IPS DF 4.7 (cell line): ENCODE data around the gene TMEM237.
"Not testable (repeated sequence)": the region's sequence is repeated elsewhere in the genome, so short reads cannot be mapped to it uniquely, and the experiment has no call there.

Experiments used
- DNase-seq: peaks from one replicate; pipeline ENCODE4 v3.0.0-alpha.2; 2013; ENCODE audit warnings: low spot score; ENCODE audit errors: extremely low read depth

TMEM237 gene

GRCh38 chr2:201643216-201643890 is at the start of gene TMEM237:
TMEM237 (minus strand) TSS chr2:201643503; CDS start chr2:201643400, 103 bp downstream.
- DNase-seq = no peak

- DNase-seq = no peak
Measured at GRCh38 chr2:201685156-201685555, 41.9 kb upstream of the TMEM237 start.

GRCh38 chr2:201680743-201681142 is 37.4 kb upstream of the TMEM237 start:
- peak; percentile 30 for DNase-seq

- no peak for DNase-seq
Measured at GRCh38 chr2:201678401-201678800, 35.1 kb upstream of the TMEM237 start.

GRCh38 chr2:201675454-201675853 is 32.2 kb upstream of the TMEM237 start:
- no peak for DNase-seq

GRCh38 chr2:201674794-201675193 is 31.5 kb upstream of the TMEM237 start:
- DNase-seq = no peak

GRCh38 chr2:201674298-201674697 is 31.0 kb upstream of the TMEM237 start:
- DNase-seq = no peak

GRCh38 chr2:201673546-201673945 is 30.2 kb upstream of the TMEM237 start:
- no peak for DNase-seq

- DNase-seq = not testable (repeated sequence)
Measured at GRCh38 chr2:201671205-201671604, 27.9 kb upstream of the TMEM237 start.

GRCh38 chr2:201669865-201670264 is 26.6 kb upstream of the TMEM237 start:
- DNase-seq = no peak

- DNase-seq = no peak
Measured at GRCh38 chr2:201668402-201668910, 25.2 kb upstream of the TMEM237 start.

GRCh38 chr2:201664334-201664733 is 21.0 kb upstream of the TMEM237 start:
- DNase-seq = no peak

- no peak for DNase-seq
Measured at GRCh38 chr2:201661366-201661765, 18.1 kb upstream of the TMEM237 start.

- DNase-seq = no peak
Measured at GRCh38 chr2:201660293-201660895, 17.1 kb upstream of the TMEM237 start.

GRCh38 chr2:201656740-201657139 is 13.4 kb upstream of the TMEM237 start:
- DNase-seq = no peak

GRCh38 chr2:201656102-201656501 is 12.8 kb upstream of the TMEM237 start:
- DNase-seq = no peak

GRCh38 chr2:201654616-201655384 is 11.5 kb upstream of the TMEM237 start:
- no peak for DNase-seq

GRCh38 chr2:201653221-201653620 is 9.9 kb upstream of the TMEM237 start:
- no peak for DNase-seq

GRCh38 chr2:201649442-201649841 is 6.1 kb upstream of the TMEM237 start:
- no peak for DNase-seq

GRCh38 chr2:201647431-201647830 is 4.1 kb upstream of the TMEM237 start:
- no peak for DNase-seq

GRCh38 chr2:201644001-201644400 is 698 bp upstream of the TMEM237 start:
- no peak for DNase-seq

- DNase-seq = no peak
Measured at GRCh38 chr2:201642579-201643215, 606 bp downstream of the TMEM237 start.
